DMS153 (cell line): ENCODE results near the gene CNDP2.

Experiments used
- DNase-seq: peaks from one replicate; lab custom pipeline; 2025; lab: John Stamatoyannopoulos, UW

The CNDP2 gene

DNA sequence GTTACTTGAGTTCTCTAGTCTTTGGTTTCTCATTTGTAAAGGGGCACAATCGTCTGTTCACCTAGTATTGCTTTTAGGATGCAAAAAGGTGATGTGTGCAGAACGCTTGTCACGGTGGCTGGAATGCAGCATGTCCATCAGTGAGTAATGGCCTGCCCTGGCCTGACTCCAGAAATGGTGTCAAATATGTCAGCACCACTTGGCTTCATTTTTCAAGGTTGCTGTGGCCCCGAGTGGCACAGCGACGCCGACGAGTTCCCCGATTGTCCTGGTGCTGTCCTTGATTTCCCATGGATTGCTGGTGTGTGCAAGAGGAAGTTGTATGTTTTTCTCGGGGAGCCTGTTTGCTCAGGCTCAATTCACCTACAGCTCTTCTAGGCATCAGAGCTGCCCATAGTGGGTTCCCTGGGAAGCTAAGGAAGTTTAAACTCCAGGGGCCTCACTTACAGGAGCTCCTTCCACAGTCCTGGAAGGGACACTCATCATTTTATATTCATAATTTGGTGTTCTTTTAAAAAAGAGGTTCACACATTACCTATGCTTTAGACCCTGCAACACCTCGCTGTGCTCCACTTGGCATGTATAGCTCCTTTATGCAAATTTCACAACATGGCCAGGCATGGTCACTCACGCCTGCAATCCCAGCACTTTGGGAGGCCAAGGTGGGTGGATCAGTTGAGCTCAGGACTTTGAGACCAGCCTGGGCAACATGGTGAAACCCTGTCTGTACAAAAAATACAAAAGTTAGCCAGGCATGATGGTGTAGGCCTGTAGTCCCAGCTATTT is 75.9 kb downstream of the CNDP2 start:
- DNase-seq, result no peak

- DNase-seq, result no peak
Measured at GRCh38 chr18:74573053-74573452, 76.9 kb downstream of the CNDP2 start.
